Effector CD4-positive, alpha-beta T cell (primary cell): Measurements from ENCODE around the gene UGT2B15.
"Not testable (repeated sequence)": the region's sequence is repeated elsewhere in the genome, so short reads cannot be mapped to it uniquely, and the experiment has no call there.

Experiments
- DNase-seq: peaks from one replicate; pipeline ENCODE4 v3.0.0-alpha.2; 2020

The UGT2B15 gene

DNA sequence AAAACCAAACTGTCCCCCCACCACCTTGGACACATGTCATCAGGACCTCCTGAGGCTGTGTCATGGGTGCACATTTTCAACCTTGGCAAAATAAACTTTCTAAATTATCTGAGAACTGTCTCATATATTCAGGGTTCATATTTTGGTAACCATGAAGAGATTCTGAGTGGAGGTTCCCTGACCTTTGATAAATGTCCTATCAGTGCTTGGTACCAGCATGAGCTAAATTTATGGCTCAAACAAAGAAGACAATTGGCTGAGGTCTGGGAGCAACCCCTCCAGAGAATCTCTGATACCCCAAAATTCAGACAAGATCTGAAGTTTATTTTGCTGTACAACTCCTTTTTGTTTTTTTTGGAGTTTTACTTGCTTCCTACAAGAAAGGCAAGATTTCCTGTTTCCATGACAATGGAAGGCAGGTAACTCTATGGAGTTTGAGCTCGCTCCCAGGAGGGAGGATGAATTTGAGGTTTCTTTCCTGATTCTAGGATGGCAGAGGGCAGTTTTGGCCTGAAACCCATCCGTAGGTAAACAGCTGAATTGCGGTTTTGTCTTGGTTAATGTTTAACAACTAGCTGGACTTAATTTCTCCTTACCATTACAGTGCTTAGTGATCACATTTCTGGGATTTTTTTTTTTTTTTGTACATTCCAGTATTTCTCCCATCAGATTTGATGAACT, 14.5 kb downstream of the UGT2B15 start:
- no peak for DNase-seq

DNA sequence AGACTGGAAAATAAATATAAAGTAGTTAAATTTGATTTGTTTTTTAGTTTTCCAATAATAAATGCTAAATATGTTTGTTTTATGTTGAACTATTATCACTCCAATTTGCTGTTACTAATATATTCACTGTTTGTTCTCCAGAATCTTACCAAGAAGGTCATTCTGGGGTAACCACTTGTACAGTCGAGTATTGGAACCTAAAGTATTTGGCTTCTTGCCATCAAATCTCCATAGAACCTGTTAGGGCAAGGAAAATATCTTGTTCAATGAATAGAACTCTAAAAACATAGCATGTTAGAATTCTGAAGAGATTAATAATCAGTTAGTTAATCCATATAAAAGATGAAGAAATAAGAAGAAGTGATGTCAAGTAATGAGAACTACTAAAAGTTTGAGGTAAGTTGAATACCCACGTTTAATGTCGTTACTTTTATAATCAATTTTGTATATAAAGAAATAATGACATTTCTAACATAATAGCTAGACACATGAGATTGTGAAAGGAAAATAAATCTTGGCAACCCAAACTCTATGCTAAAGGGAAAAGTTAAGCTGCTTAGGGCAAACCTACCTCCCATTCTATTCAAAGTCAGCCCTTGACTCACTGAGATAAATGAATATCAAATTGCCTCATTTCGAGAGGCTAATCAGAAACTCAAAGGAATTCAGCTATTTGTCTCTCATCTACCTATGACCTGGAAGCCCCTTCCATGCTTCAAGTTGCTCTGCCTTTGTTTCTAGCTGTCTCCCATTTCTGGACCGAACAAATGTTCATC, 15.3 kb downstream of the UGT2B15 start:
- no peak for DNase-seq

- no peak for DNase-seq
Observed at GRCh38 chr4:68651932-68652331, 18.5 kb downstream of the UGT2B15 start.

GRCh38 chr4:68630371-68630770, 40.1 kb downstream of the UGT2B15 start:
- DNase-seq = no peak

DNA sequence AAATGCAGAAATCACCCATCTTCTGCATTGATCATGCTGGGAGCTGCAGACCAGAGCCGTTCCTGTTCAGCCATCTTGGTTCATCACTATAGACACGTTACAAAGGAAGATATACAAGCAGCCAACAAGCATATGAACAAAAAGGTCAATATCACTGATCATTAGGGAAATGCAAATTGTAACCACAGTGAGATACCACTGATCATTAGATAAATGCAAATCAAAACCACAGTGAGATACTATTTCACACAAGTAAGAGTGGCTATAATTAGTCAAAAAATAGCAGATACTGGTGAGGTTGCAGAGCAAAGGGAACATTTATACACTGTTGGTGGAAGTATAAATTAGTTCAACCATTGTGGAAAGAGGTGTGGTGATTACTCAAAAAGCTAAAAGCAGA, 47.7 kb downstream of the UGT2B15 start:
- DNase-seq = not testable (repeated sequence)

DNA sequence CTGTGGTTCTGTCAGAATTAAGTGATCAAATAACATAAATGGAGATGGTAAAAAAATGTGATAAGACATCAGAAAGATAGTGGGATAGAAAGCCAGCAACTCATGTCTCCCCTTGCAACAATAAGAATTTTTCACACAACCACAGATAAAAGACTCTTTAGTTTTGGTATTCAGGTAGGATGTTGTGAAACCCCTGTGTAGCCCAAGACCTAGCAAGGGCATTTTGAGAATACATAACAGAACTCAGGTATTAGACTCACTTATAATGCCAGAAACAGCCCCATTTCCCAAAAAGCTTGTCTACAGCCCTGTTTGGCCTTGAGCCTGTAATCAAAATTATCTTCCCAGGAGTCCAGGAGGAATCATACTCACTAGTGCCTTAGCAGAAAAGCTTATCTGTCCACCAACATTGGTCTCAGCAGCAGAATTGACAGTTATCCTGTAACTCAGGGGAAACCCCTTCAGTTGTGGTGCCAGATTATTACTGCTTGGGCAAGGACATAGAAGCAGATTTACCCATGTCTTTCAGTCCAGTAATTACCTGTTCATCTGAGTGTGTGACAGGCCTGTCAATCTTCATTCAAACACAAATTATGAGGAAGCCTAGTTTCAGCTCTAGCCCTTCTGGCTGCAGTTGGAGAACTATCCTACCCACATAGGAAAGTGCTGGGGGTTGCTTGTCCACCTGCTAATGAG, 53.3 kb downstream of the UGT2B15 start:
- DNase-seq = no peak

GRCh38 chr4:68615699-68616422, 54.6 kb downstream of the UGT2B15 start:
- no peak for DNase-seq

DNA sequence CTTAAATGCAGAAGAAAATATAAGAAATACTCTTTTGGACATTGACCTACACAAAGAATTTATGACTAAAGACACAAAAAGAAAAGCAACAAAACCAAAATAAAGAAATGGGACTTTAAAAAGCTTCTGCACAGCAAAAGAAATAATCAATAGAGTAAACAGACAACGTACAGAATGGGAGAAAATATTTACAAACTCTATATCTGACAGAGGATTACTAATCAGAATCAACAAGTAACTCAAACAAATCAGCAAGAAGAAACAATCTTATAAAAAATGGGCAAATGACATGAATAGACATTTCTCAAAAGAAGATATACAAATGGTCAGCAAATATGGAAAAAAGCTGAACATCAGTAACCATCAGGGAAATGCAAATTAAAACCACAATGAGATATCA, 56.7 kb downstream of the UGT2B15 start:
- DNase-seq = no peak

DNA sequence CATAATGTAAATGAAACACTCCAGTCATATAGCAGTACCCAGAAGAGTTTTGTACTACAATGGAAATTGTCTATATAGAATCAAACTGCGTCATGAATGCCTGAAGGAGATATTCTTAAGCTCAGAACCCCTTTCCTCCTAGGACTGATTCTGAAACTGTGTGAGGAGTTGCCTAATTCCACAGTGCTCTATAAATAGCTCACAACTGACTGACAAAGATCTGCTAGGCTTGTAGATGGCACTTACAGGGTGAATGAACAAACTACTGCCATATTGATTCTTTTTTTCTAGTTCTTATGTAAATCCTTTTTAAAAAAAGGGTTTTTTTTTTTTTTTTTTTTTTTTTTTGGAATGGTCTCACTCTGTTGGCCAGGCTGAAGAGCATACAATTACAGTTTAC, 64.2 kb downstream of the UGT2B15 start:
- DNase-seq = no peak

- DNase-seq = no peak
Observed at GRCh38 chr4:68599150-68599549, 71.3 kb downstream of the UGT2B15 start.

DNA sequence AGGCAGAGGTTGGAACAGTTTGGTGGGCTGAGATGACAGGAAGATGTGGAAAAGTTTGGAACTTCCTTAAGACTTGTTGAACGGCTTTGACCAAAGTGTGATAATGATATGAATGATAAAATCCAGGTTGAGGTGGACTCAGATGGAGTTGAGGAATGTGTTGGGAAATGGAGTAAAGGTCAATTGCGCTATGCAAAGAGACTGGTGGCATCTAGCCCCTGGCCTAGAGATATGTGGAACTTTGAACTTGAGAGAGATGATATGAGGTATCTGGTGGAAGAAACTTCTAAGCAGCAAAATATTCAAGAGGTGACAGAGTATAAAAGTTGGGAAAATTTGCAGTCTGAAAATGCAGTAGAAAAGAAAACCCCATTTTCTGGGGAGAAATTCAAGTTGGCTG, 73.0 kb downstream of the UGT2B15 start:
- DNase-seq = no peak
